ENCODE measurements around the gene PCDHGB1. TPM values are rescaled to one million over a fixed set of nuclear protein-coding genes. Genes with fewer than 3 reads are reported as not detected.

PCDHGB1 gene
- total RNA-seq, 1 donor from 2014 or later, result 3.3 TPM

GRCh38 chr5:141397756-141398551 is 48.1 kb downstream of the PCDHGB1 start, which contains the start of gene PCDHGB5:
TSS of gene PCDHGB5 (plus strand) at chr5:141397947. CDS start at chr5:141398128, 181 bp downstream.

Other genes starting within 250 kb of the PCDHGB1 start
- gene PCDHB3, start 249.6 kb upstream of the PCDHGB1 start, total RNA-seq, result 0.09 and 0.30 TPM in 2 replicates
- under 0.01 and 0.09 TPM in 2 replicates for gene PCDHB4, start 228.3 kb upstream of the PCDHGB1 start, total RNA-seq
- 0.60 and 1.8 TPM in 2 replicates for gene PCDHB5, start 214.9 kb upstream of the PCDHGB1 start, total RNA-seq
- gene PCDHB6, start 200.0 kb upstream of the PCDHGB1 start, total RNA-seq, result 0.14 and 0.30 TPM in 2 replicates
- gene PCDHB7, start 177.5 kb upstream of the PCDHGB1 start, total RNA-seq, result 0.18 and 0.89 TPM in 2 replicates
- gene PCDHB8, start 172.3 kb upstream of the PCDHGB1 start, total RNA-seq, result 0.05 and 0.89 TPM in 2 replicates
- 0.09 and 0.30 TPM in 2 replicates for gene PCDHB16, start 167.7 kb upstream of the PCDHGB1 start, total RNA-seq
- 0.18 and 0.30 TPM in 2 replicates for gene PCDHB9, start 162.9 kb upstream of the PCDHGB1 start, total RNA-seq
- 0.42 and 0.59 TPM in 2 replicates for gene PCDHB10, start 157.7 kb upstream of the PCDHGB1 start, total RNA-seq
- gene PCDHB11, start 150.5 kb upstream of the PCDHGB1 start, total RNA-seq, result 0.05 and 0.30 TPM in 2 replicates
- gene PCDHB12, start 141.4 kb upstream of the PCDHGB1 start, total RNA-seq, result 0.05 and 0.30 TPM in 2 replicates
- 0.28 and 0.89 TPM in 2 replicates for gene PCDHB13, start 136.2 kb upstream of the PCDHGB1 start, total RNA-seq
- gene PCDHB14, start 126.8 kb upstream of the PCDHGB1 start, total RNA-seq, result 0.42 and 1.5 TPM in 2 replicates
- 0.28 and 0.59 TPM in 2 replicates for gene PCDHB15, start 104.7 kb upstream of the PCDHGB1 start, total RNA-seq
- gene SLC25A2, start 46.0 kb upstream of the PCDHGB1 start, total RNA-seq, result 0.28 and 0.30 TPM in 2 replicates
- 79.9 and 81.4 TPM in 2 replicates for gene TAF7, start 29.3 kb upstream of the PCDHGB1 start, total RNA-seq
- gene PCDHGA1, start 19.6 kb upstream of the PCDHGB1 start, total RNA-seq, result 0.69 and 0.89 TPM in 2 replicates
- 3.5 and 3.9 TPM in 2 replicates for gene PCDHGA2, start 11.3 kb upstream of the PCDHGB1 start, total RNA-seq
- gene PCDHGA3, start 6.3 kb upstream of the PCDHGB1 start, total RNA-seq, result 1.6 and 2.1 TPM in 2 replicates
- 5.8 and 6.5 TPM in 2 replicates for gene PCDHGA4, start 4.9 kb downstream of the PCDHGB1 start, total RNA-seq
- 2.1 and 2.4 TPM in 2 replicates for gene PCDHGB2, start 9.9 kb downstream of the PCDHGB1 start, total RNA-seq
- gene PCDHGA5, start 14.1 kb downstream of the PCDHGB1 start, total RNA-seq, result 0.89 and 0.92 TPM in 2 replicates
- gene PCDHGB3, start 20.1 kb downstream of the PCDHGB1 start, total RNA-seq, result 6.5 and 6.8 TPM in 2 replicates
- gene PCDHGA6, start 23.8 kb downstream of the PCDHGB1 start, total RNA-seq, result 3.2 and 4.2 TPM in 2 replicates
- 4.2 and 6.8 TPM in 2 replicates for gene PCDHGA7, start 32.6 kb downstream of the PCDHGB1 start, total RNA-seq
- gene PCDHGB4, start 37.6 kb downstream of the PCDHGB1 start, total RNA-seq, result 25.5 and 27.3 TPM in 2 replicates
- 2.8 and 3.0 TPM in 2 replicates for gene PCDHGA8, start 42.5 kb downstream of the PCDHGB1 start, total RNA-seq
- gene PCDHGB5, start 47.8 kb downstream of the PCDHGB1 start, total RNA-seq, result 30.9 and 34.3 TPM in 2 replicates
- gene PCDHGA9, start 52.7 kb downstream of the PCDHGB1 start, total RNA-seq, result 3.6 and 4.5 TPM in 2 replicates
- gene PCDHGB6, start 57.9 kb downstream of the PCDHGB1 start, total RNA-seq, result 2.4 and 2.8 TPM in 2 replicates
- 6.8 and 8.6 TPM in 2 replicates for gene PCDHGA10, start 62.9 kb downstream of the PCDHGB1 start, total RNA-seq
- gene PCDHGB7, start 67.6 kb downstream of the PCDHGB1 start, total RNA-seq, result 8.3 and 10.1 TPM in 2 replicates
- gene PCDHGA11, start 71.0 kb downstream of the PCDHGB1 start, total RNA-seq, result 12.5 and 19.4 TPM in 2 replicates
- 16.3 and 33.7 TPM in 2 replicates for gene PCDHGA12, start 80.4 kb downstream of the PCDHGB1 start, total RNA-seq
- gene PCDHGC3, start 125.9 kb downstream of the PCDHGB1 start, total RNA-seq, result 38.6 and 69.3 TPM in 2 replicates
- 2.4 and 3.5 TPM in 2 replicates for gene PCDHGC4, start 134.9 kb downstream of the PCDHGB1 start, total RNA-seq
- 2.4 and 10.2 TPM in 2 replicates for gene PCDHGC5, start 139.0 kb downstream of the PCDHGB1 start, total RNA-seq